ENCODE results near the gene DR1.
"Not testable (repeated sequence)": the region's sequence is repeated elsewhere in the genome, so short reads cannot be mapped to it uniquely, and the experiment has no call there.

DR1 gene

DNA sequence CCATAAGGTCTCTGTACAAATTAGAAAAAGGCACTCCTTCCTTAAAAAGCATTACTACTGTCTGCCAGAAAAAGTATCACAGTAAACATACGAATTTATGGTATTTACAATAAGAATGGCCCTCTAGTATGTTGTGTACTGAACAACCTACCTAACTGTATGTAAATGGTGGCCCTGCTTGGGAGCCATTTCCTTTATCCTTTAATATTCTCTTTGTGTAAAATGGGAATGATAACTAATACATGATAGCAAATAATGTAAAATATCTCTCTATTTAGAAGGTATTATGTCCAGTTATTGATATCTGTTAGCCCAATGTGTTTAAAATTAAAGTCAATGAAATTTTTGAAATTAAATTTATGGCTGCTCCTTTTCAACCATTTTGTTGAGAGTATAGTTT lies 5.2 kb downstream of the DR1 start:
- H2AFZ ChIP-seq (ENCODE audit: low read length): no peak overlapping the region

DNA sequence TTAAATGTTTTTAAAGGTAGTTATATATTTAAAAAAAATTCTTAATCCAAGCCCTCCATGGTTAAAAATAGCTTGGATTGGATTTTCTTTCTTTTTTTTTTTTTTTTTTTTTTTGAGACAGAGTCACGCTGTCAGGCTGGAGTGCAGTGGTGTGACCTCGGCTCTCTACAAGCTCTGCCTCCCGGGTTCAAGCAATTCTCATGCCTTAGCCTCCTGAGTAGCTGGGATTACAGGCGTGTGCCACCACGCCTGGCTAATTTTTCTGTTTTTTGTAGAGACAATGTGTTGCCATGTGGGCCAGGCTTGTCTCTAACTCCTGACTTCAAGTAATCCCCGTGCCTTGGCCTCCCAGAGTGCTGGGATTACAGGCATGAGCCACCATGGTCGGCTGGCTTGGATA lies 5.6 kb downstream of the DR1 start:
- not testable (repeated sequence) for H3K18ac ChIP-seq (ENCODE audit: low read length); H2BK12ac ChIP-seq (ENCODE audit: low read length); H2BK120ac ChIP-seq (ENCODE audit: low read depth, low read length); DNase-seq (ENCODE audit: low spot score); H3K4me3 ChIP-seq (ENCODE audit: low read length in 2 of 2); H4K8ac ChIP-seq (ENCODE audit: low read depth, low read length); H3K9me3 ChIP-seq (replicated peaks in 1 of 2; ENCODE audit: control insufficient read depth in 2 of 2, insufficient read depth in 1 of 2, low read depth in 1 of 2, low read length in 2 of 2); H2AK5ac ChIP-seq (ENCODE audit: low read depth, low read length); H3K27me3 ChIP-seq (ENCODE audit: control insufficient read depth in 3 of 3, insufficient read depth in 3 of 3, low read depth in 1 of 3, low read length in 3 of 3); H2BK5ac ChIP-seq (ENCODE audit: low read length); H3K4me2 ChIP-seq (ENCODE audit: insufficient read depth, low read length, poor library complexity, severe bottlenecking); H2AFZ ChIP-seq (ENCODE audit: low read length); H3K14ac ChIP-seq (ENCODE audit: low read length); H3K9ac ChIP-seq (ENCODE audit: low read depth, low read length, poor library complexity); H3K23ac ChIP-seq (ENCODE audit: low read depth, low read length, poor library complexity); H3K27ac ChIP-seq (replicated peaks; ENCODE audit: low read length); H3K79me1 ChIP-seq (ENCODE audit: low read depth, low read length); H2BK15ac ChIP-seq (ENCODE audit: low read length); H3K4ac ChIP-seq (ENCODE audit: low read length); H4K91ac ChIP-seq (ENCODE audit: low read depth, low read length, poor library complexity); H3K4me1 ChIP-seq (ENCODE audit: control insufficient read depth in 2 of 2, insufficient read depth in 1 of 2, low read depth in 1 of 2, low read length in 2 of 2)
- no CpG with 5 or more reads among the region's 7 CpGs for WGBS, 2 donors (ENCODE audit: extremely low coverage in 2 of 2, insufficient read length in 2 of 2, insufficient replicate concordance in 1 of 2)
- peaks cover 2 to 64% of the 10 kb centered on the region in 2 donors for H3K36me3 ChIP-seq (replicated peaks in 1 of 2; ENCODE audit: control insufficient read depth in 2 of 2, insufficient read depth in 2 of 2, low read length in 2 of 2)

More for the DNA sequence above, 5.2 kb downstream of the DR1 start:
- no peak overlapping the region for H3K23ac ChIP-seq (ENCODE audit: low read depth, low read length, poor library complexity)
- no peak overlapping the region for H2BK5ac ChIP-seq (ENCODE audit: low read length)
- no CpG with 5 or more reads among the region's 1 CpG for WGBS, 2 donors (ENCODE audit: extremely low coverage in 2 of 2, insufficient read length in 2 of 2, insufficient replicate concordance in 1 of 2)
- no peak overlapping the region for H3K4me2 ChIP-seq (ENCODE audit: insufficient read depth, low read length, poor library complexity, severe bottlenecking)
- no peak overlapping the region for H3K18ac ChIP-seq (ENCODE audit: low read length)
- no peak overlapping the region for H3K4me3 ChIP-seq (ENCODE audit: low read length in 2 of 2)
- H2BK15ac ChIP-seq (ENCODE audit: low read length): no peak overlapping the region
- no peaks in the 10 kb centered on the region for H3K9me3 ChIP-seq (replicated peaks in 1 of 2; ENCODE audit: control insufficient read depth in 2 of 2, insufficient read depth in 1 of 2, low read depth in 1 of 2, low read length in 2 of 2)
- H4K8ac ChIP-seq (ENCODE audit: low read depth, low read length): no peak overlapping the region
- no peak for DNase-seq (ENCODE audit: low spot score)
- peaks cover 0 to 1% of the 10 kb centered on the region in 2 donors for H3K4me1 ChIP-seq (ENCODE audit: control insufficient read depth in 2 of 2, insufficient read depth in 1 of 2, low read depth in 1 of 2, low read length in 2 of 2)
- no peak overlapping the region for H3K9ac ChIP-seq (ENCODE audit: low read depth, low read length, poor library complexity)
- H3K4ac ChIP-seq (ENCODE audit: low read length): no peak overlapping the region
- no peak overlapping the region for H2BK120ac ChIP-seq (ENCODE audit: low read depth, low read length)
- no peak overlapping the region for H2BK12ac ChIP-seq (ENCODE audit: low read length)
- no peak overlapping the region for H3K14ac ChIP-seq (ENCODE audit: low read length)
- no peak overlapping the region for H4K91ac ChIP-seq (ENCODE audit: low read depth, low read length, poor library complexity)
- H3K79me1 ChIP-seq (ENCODE audit: low read depth, low read length): peaks cover 4% of the 10 kb centered on the region
- no peaks in the 10 kb centered on the region for H3K27me3 ChIP-seq (ENCODE audit: control insufficient read depth in 3 of 3, insufficient read depth in 3 of 3, low read depth in 1 of 3, low read length in 3 of 3)
- peaks cover 0 to 60% of the 10 kb centered on the region in 2 donors for H3K36me3 ChIP-seq (replicated peaks in 1 of 2; ENCODE audit: control insufficient read depth in 2 of 2, insufficient read depth in 2 of 2, low read length in 2 of 2)
- no peak overlapping the region for H2AK5ac ChIP-seq (ENCODE audit: low read depth, low read length)
- no peak overlapping the region for H3K27ac ChIP-seq (replicated peaks; ENCODE audit: low read length)

- Histone ChIP-seq H2AK5ac (ENCODE audit: low read depth, low read length) (no peak overlapping the region), H3K27ac (replicated peaks; ENCODE audit: low read length) (no peak overlapping the region), H3K14ac (ENCODE audit: low read length) (no peak overlapping the region), H3K9ac (ENCODE audit: low read depth, low read length, poor library complexity) (no peak overlapping the region), H3K4ac (ENCODE audit: low read length) (no peak overlapping the region), H3K4me2 (ENCODE audit: insufficient read depth, low read length, poor library complexity, severe bottlenecking) (no peak overlapping the region), H2BK12ac (ENCODE audit: low read length) (no peak overlapping the region), H3K9me3 (replicated peaks in 1 of 2; ENCODE audit: control insufficient read depth in 2 of 2, insufficient read depth in 1 of 2, low read depth in 1 of 2, low read length in 2 of 2) (no peaks in the 10 kb centered on the region), H3K79me1 (ENCODE audit: low read depth, low read length) (peaks cover 3% of the 10 kb centered on the region), H4K8ac (ENCODE audit: low read depth, low read length) (no peak overlapping the region), H3K4me1 (ENCODE audit: control insufficient read depth in 2 of 2, insufficient read depth in 1 of 2, low read depth in 1 of 2, low read length in 2 of 2) (peaks cover 0 to 1% of the 10 kb centered on the region in 2 donors), H4K91ac (ENCODE audit: low read depth, low read length, poor library complexity) (no peak overlapping the region), H3K4me3 (ENCODE audit: low read length in 2 of 2) (no peak overlapping the region), H3K23ac (ENCODE audit: low read depth, low read length, poor library complexity) (no peak overlapping the region), H3K36me3 (replicated peaks in 1 of 2; ENCODE audit: control insufficient read depth in 2 of 2, insufficient read depth in 2 of 2, low read length in 2 of 2) (peaks cover 4 to 75% of the 10 kb centered on the region in 2 donors), H2BK5ac (ENCODE audit: low read length) (no peak overlapping the region), H2AFZ (ENCODE audit: low read length) (no peak overlapping the region), H2BK15ac (ENCODE audit: low read length) (no peak overlapping the region), H3K18ac (ENCODE audit: low read length) (no peak overlapping the region), H3K27me3 (ENCODE audit: control insufficient read depth in 3 of 3, insufficient read depth in 3 of 3, low read depth in 1 of 3, low read length in 3 of 3) (no peaks in the 10 kb centered on the region), H2BK120ac (ENCODE audit: low read depth, low read length) (no peak overlapping the region)
- DNase-seq (ENCODE audit: low spot score): no peak
These were observed 6.7 kb downstream of the DR1 start for GRCh38 chr1:93352376-93352775.

- no peak for DNase-seq (ENCODE audit: low spot score)
- H3K79me1 ChIP-seq (ENCODE audit: low read depth, low read length): peaks cover 3% of the 10 kb centered on the region
- no peak overlapping the region for H4K8ac ChIP-seq (ENCODE audit: low read depth, low read length)
- no peak overlapping the region for H2BK5ac ChIP-seq (ENCODE audit: low read length)
- H3K9ac ChIP-seq (ENCODE audit: low read depth, low read length, poor library complexity): no peak overlapping the region
- no peak overlapping the region for H3K23ac ChIP-seq (ENCODE audit: low read depth, low read length, poor library complexity)
- no peak overlapping the region for H2AK5ac ChIP-seq (ENCODE audit: low read depth, low read length)
- no peak overlapping the region for H3K4me3 ChIP-seq (ENCODE audit: low read length in 2 of 2)
- H2AFZ ChIP-seq (ENCODE audit: low read length): no peak overlapping the region
- H2BK12ac ChIP-seq (ENCODE audit: low read length): no peak overlapping the region
- H4K91ac ChIP-seq (ENCODE audit: low read depth, low read length, poor library complexity): no peak overlapping the region
- WGBS, 2 donors (ENCODE audit: extremely low coverage in 2 of 2, insufficient read length in 2 of 2, insufficient replicate concordance in 1 of 2): no CpG with 5 or more reads among the region's 1 CpG
- H3K14ac ChIP-seq (ENCODE audit: low read length): no peak overlapping the region
- H3K9me3 ChIP-seq (replicated peaks in 1 of 2; ENCODE audit: control insufficient read depth in 2 of 2, insufficient read depth in 1 of 2, low read depth in 1 of 2, low read length in 2 of 2): no peaks in the 10 kb centered on the region
- no peak overlapping the region for H3K27ac ChIP-seq (replicated peaks; ENCODE audit: low read length)
- H3K27me3 ChIP-seq (ENCODE audit: control insufficient read depth in 3 of 3, insufficient read depth in 3 of 3, low read depth in 1 of 3, low read length in 3 of 3): no peaks in the 10 kb centered on the region
- no peak overlapping the region for H3K4ac ChIP-seq (ENCODE audit: low read length)
- no peak overlapping the region for H3K4me2 ChIP-seq (ENCODE audit: insufficient read depth, low read length, poor library complexity, severe bottlenecking)
- no peak overlapping the region for H2BK15ac ChIP-seq (ENCODE audit: low read length)
- H2BK120ac ChIP-seq (ENCODE audit: low read depth, low read length): no peak overlapping the region
- peaks cover 0 to 1% of the 10 kb centered on the region in 2 donors for H3K4me1 ChIP-seq (ENCODE audit: control insufficient read depth in 2 of 2, insufficient read depth in 1 of 2, low read depth in 1 of 2, low read length in 2 of 2)
- peaks cover 6 to 84% of the 10 kb centered on the region in 2 donors for H3K36me3 ChIP-seq (replicated peaks in 1 of 2; ENCODE audit: control insufficient read depth in 2 of 2, insufficient read depth in 2 of 2, low read length in 2 of 2)
- no peak overlapping the region for H3K18ac ChIP-seq (ENCODE audit: low read length)
These were observed 7.6 kb downstream of the DR1 start for GRCh38 chr1:93353286-93353685.

All from neuronal stem cell (in vitro differentiated cells).